ENCODE data around the gene ALG5. TPM values are rescaled to one million over a fixed set of nuclear protein-coding genes. Genes with fewer than 3 reads are reported as not detected.

The ALG5 gene
- total RNA-seq, 2 experiments from 2014 or later = 14.4 to 15.1 TPM

- no peak overlapping the region for H3K27ac ChIP-seq (ENCODE audit: low read depth in 1 of 2, low read length in 2 of 2)
- Mint-ChIP-seq H3K4me1 (ENCODE audit: low read depth) (no peaks in the 10 kb centered on the region), H3K9me3 (no peaks in the 10 kb centered on the region), H3K27ac (no peak overlapping the region), H3K4me3 (no peak overlapping the region), H3K27me3 (peaks cover 84% of the 10 kb centered on the region), H3K36me3 (ENCODE audit: low read depth) (no peaks in the 10 kb centered on the region)
- no peak overlapping the region for H3K4me3 ChIP-seq (ENCODE audit: low read length)
- no peak for TF ChIP-seq CTCF (IDR thresholded peaks at IDR 0.05)
- intact Hi-C loops (cut with DNase I, micrococcal nuclease) = no loop called here
- no peak for ATAC-seq (ENCODE audit: poor library complexity)
- H3K27me3 ChIP-seq (ENCODE audit: control insufficient read depth in 1 of 2, insufficient read depth in 2 of 2, low read length in 2 of 2) = peaks cover 17 to 64% of the 10 kb centered on the region in 2 experiments
- no peaks in the 10 kb centered on the region for H3K36me3 ChIP-seq (ENCODE audit: insufficient read depth, low read length)
- DNase-seq = no peak
- ChIA-PET POLR2A (no interaction called here), CTCF (no interaction called here)
- H3K4me1 ChIP-seq (ENCODE audit: insufficient read depth, low read length) = peaks cover 4% of the 10 kb centered on the region
- H3K9me3 ChIP-seq (ENCODE audit: control insufficient read depth in 1 of 2, insufficient read depth in 1 of 2, low read length in 2 of 2) = no peaks in the 10 kb centered on the region
Measured at GRCh38 chr13:36918246-36919131, 80.7 kb downstream of the ALG5 start.

DNA sequence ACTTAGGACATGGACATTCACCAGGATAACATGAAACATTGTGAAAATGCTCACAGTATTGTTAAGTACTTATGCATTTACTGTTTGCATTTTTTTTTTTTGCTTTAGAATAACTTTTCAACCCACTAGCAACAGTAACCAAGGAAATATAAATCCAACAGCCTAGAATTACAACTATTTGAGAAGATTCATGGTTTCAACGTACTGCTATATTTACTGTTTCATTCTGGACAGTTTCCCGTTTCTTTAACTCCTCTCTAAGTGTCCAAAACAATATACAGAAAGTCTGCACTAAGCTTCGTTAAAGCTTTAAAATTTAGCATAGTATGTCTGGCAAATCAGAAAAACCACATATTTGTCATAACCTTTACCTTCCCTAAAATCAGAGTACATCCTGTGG, 81.8 kb downstream of the ALG5 start:
- CTCF ChIA-PET = no interaction called here
- Histone ChIP-seq H3K27ac (ENCODE audit: low read depth in 1 of 2, low read length in 2 of 2) (no peak overlapping the region), H3K36me3 (ENCODE audit: insufficient read depth, low read length) (no peaks in the 10 kb centered on the region), H3K27me3 (ENCODE audit: control insufficient read depth in 1 of 2, insufficient read depth in 2 of 2, low read length in 2 of 2) (peaks cover 17 to 64% of the 10 kb centered on the region in 2 experiments), H3K4me1 (ENCODE audit: insufficient read depth, low read length) (peaks cover 4% of the 10 kb centered on the region), H3K4me3 (ENCODE audit: low read length) (no peak overlapping the region), H3K9me3 (ENCODE audit: control insufficient read depth in 1 of 2, insufficient read depth in 1 of 2, low read length in 2 of 2) (no peaks in the 10 kb centered on the region)
- H3K4me3 Mint-ChIP-seq = no peak overlapping the region
- H3K27me3 Mint-ChIP-seq = peaks cover 83% of the 10 kb centered on the region
- no peak overlapping the region for H3K27ac Mint-ChIP-seq
- DNase-seq (no peak), ATAC-seq (ENCODE audit: poor library complexity) (no peak)
- TF ChIP-seq CTCF (IDR thresholded peaks at IDR 0.05) = no peak
- intact Hi-C loops (cut with DNase I, micrococcal nuclease) = no loop called here
- H3K9me3 Mint-ChIP-seq = no peaks in the 10 kb centered on the region
- no peaks in the 10 kb centered on the region for H3K36me3 Mint-ChIP-seq (ENCODE audit: low read depth)
- H3K4me1 Mint-ChIP-seq (ENCODE audit: low read depth) = no peaks in the 10 kb centered on the region
- POLR2A ChIA-PET = no interaction called here

GRCh38 chr13:36915896-36916640, 83.1 kb downstream of the ALG5 start:
- Histone ChIP-seq H3K9me3 (ENCODE audit: control insufficient read depth in 1 of 2, insufficient read depth in 1 of 2, low read length in 2 of 2) (no peaks in the 10 kb centered on the region), H3K27ac (ENCODE audit: low read depth in 1 of 2, low read length in 2 of 2) (no peak overlapping the region), H3K4me1 (ENCODE audit: insufficient read depth, low read length) (peaks cover 4% of the 10 kb centered on the region), H3K27me3 (ENCODE audit: control insufficient read depth in 1 of 2, insufficient read depth in 2 of 2, low read length in 2 of 2) (peaks cover 17 to 52% of the 10 kb centered on the region in 2 experiments), H3K36me3 (ENCODE audit: insufficient read depth, low read length) (no peaks in the 10 kb centered on the region), H3K4me3 (ENCODE audit: low read length) (no peak overlapping the region)
- Mint-ChIP-seq H3K4me3 (no peak overlapping the region), H3K27ac (no peak overlapping the region), H3K4me1 (ENCODE audit: low read depth) (no peaks in the 10 kb centered on the region), H3K36me3 (ENCODE audit: low read depth) (no peaks in the 10 kb centered on the region), H3K27me3 (peaks cover 76% of the 10 kb centered on the region), H3K9me3 (no peaks in the 10 kb centered on the region)
- DNase-seq = no peak
- intact Hi-C loops (cut with DNase I, micrococcal nuclease) = no loop called here
- no peak for TF ChIP-seq CTCF (IDR thresholded peaks at IDR 0.05)
- CTCF ChIA-PET = no interaction called here
- POLR2A ChIA-PET = no interaction called here
- ATAC-seq (ENCODE audit: poor library complexity) = no peak
